ENCODE data around the gene PHF2.

PHF2 gene

GRCh38 chr9:93636667-93637066, 60.3 kb downstream of the PHF2 start:
- CTCF ChIA-PET: no interaction called here

GRCh38 chr9:93637886-93638285, 61.5 kb downstream of the PHF2 start:
- H3K27ac ChIP-seq: no peak overlapping the region
- ChIA-PET CTCF (interaction anchor here (0.6 kb wide), 1 partner anchor 1691 kb away, joined by 3 read pairs; no protein-coding TSS in a partner anchor), POLR2A (ENCODE audit: low non-redundant PET) (no interaction called here)
- no peak for DNase-seq (ENCODE audit: low spot score)
- TF ChIP-seq CTCF (conservative IDR thresholded peaks at IDR 0.05; ENCODE audit: low read depth): no peak

More at GRCh38 chr9:93636667-93637066, 60.3 kb downstream of the PHF2 start:
- no peak overlapping the region for H3K27ac ChIP-seq
- no peak for TF ChIP-seq CTCF (conservative IDR thresholded peaks at IDR 0.05; ENCODE audit: low read depth)
- POLR2A ChIA-PET (ENCODE audit: low non-redundant PET): no interaction called here
- no peak for DNase-seq (ENCODE audit: low spot score)

- POLR2A ChIA-PET (ENCODE audit: low non-redundant PET): no interaction called here
- TF ChIP-seq CTCF (conservative IDR thresholded peaks at IDR 0.05; ENCODE audit: low read depth): no peak
- no peak for DNase-seq (ENCODE audit: low spot score)
- CTCF ChIA-PET: interaction anchor here (0.6 kb wide), 1 partner anchor 309 kb away, joined by 4 read pairs; no protein-coding TSS in a partner anchor
- H3K27ac ChIP-seq: no peak overlapping the region
These were observed 63.6 kb downstream of the PHF2 start for GRCh38 chr9:93640027-93640426.

DNA sequence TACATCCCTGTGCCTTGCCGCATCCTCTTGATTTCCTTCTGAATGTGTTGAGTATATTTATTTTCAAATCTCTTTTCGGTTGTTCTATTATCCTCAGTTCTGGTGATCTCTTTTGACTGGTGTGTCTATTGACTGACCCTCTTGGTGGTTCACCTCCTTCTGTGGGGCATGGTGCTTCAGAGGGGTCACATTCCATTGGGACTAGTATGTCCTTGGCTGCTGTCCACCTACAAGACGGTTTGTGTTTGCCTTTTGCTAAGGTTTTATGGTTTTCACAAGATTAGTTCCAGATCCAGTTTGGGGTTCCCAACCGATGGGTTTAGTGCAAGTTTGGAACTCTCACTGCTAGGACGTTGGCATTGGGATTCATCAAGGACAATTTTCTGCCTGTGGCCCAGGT, 66.6 kb downstream of the PHF2 start:
- ChIA-PET CTCF (no interaction called here), POLR2A (ENCODE audit: low non-redundant PET) (no interaction called here)
- H3K27ac ChIP-seq: no peak overlapping the region
- peak; percentile 19 for DNase-seq (ENCODE audit: low spot score)
- no peak for TF ChIP-seq CTCF (conservative IDR thresholded peaks at IDR 0.05; ENCODE audit: low read depth)

DNA sequence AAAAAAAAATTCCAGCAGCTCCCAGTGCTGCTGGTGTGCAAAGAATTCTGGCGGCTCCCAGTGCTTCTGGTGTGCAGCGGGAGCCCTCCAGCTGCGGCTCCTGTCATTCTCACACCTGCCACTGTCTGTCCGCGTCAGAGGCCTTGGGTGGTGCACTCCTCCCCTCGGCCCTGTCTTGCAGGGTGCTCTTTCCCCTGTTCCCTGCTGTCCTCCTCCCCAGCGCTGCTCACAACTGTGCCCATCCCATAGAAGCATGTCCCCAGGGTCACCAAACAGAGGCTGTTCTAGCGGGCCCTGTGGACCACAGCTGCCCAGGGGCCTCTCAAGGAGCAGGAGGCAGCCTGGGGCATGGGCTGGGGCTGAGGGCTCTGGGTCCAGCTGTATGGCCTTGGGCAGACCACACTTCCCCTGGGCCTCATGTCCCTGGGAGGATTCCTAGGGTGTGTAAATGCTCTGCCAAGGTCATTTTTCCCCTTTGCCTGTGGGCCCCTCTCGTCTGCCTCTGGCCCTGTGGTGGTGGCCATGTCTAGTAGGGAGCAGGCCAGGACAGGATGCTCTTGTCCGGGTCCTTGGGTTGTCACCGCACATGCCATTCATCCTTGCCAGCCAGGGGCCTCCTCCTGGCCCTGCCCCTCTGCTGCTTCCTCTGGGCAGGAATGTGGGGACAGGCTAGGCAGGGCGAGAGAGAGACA, 68.2 kb downstream of the PHF2 start:
- POLR2A ChIA-PET (ENCODE audit: low non-redundant PET): no interaction called here
- no peak for DNase-seq (ENCODE audit: low spot score)
- TF ChIP-seq CTCF (conservative IDR thresholded peaks at IDR 0.05; ENCODE audit: low read depth): no peak
- no peak overlapping the region for H3K27ac ChIP-seq
- CTCF ChIA-PET: interaction anchor here (0.6 kb wide), 1 partner anchor 1733 kb away, joined by 3 read pairs; no protein-coding TSS in a partner anchor

DNA sequence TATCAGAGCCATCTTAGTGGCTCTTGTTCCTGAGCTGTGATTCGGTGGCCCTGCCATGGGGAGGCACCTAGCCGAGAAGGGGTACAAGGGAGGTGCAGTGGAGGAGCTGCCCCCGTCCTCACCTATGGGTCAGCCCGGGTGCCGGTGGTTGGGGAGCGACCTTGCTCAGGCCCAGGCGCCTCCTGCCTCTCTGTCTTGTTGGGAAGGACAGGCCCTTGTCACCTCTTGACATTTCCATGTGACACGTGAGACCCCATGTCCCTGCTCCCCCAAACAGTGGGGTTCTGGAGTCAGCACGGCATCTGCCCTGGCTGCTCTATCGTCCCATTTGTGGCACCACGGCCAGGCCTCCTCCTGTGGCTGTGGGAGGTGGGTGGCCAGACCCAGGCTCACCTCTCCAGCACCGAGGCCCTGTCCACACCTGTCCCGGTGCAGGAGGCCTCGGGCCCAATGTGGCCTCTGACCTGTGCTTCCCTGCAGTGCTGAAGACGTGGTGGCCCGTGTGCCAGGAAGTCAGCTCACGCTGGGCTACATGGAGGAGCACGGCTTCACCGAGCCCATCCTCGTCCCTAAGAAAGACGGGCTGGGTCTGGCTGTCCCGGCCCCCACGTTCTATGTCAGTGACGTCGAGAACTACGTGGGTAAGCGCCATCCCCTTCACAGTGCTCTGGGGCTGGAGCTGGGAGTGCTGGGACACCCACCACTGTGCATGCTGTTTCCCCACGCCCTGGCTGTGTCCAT, 68.9 kb downstream of the PHF2 start:
- CTCF ChIA-PET: interaction anchor here (0.6 to 0.7 kb wide), 2 partner anchors 13 to 1734 kb away, joined by 3 read pairs; no protein-coding TSS in a partner anchor

More for the DNA sequence above, 68.9 kb downstream of the PHF2 start:
- no peak overlapping the region for H3K27ac ChIP-seq
- POLR2A ChIA-PET (ENCODE audit: low non-redundant PET): no interaction called here
- TF ChIP-seq CTCF (conservative IDR thresholded peaks at IDR 0.05; ENCODE audit: low read depth): no peak
- no peak for DNase-seq (ENCODE audit: low spot score)

Data from RWPE1 (cell line).